Parathyroid adenoma (tissue), 2 donors: Measurements from ENCODE around the gene NOS1AP.

Source experiments
- H2AFZ ChIP-seq: fragments of 300-600 bp; sonication (generic); one replicate; pipeline ENCODE4 v1.7.0; 2017; ENCODE audit warnings: antibody characterized with exemption, mild to moderate bottlenecking
- H3K27ac ChIP-seq: fragments of 300-600 bp; sonication (generic); one replicate; pipeline ENCODE4 v1.7.0; 2017
- H3K27me3 ChIP-seq: fragments of 300-600 bp; sonication (generic); one replicate; pipeline ENCODE4 v1.7.0; 2017; ENCODE audit warnings: low read length; ENCODE audit not compliant: control insufficient read depth, insufficient read depth
- H3K36me3 ChIP-seq: fragments of 300-600 bp; sonication (generic); one replicate; pipeline ENCODE4 v1.7.0; 2017; ENCODE audit warnings: low read length; ENCODE audit not compliant: control insufficient read depth, insufficient read depth
- H3K4me1 ChIP-seq: fragments of 300-600 bp; sonication (generic); one replicate; pipeline ENCODE4 v1.7.0; 2017; ENCODE audit warnings: control low read depth
- H3K4me2 ChIP-seq: fragments of 300-600 bp; sonication (generic); one replicate; pipeline ENCODE4 v1.7.0; 2017; ENCODE audit warnings: low read length
- H3K4me3 ChIP-seq: fragments of 300-600 bp; sonication (generic); one replicate; pipeline ENCODE4 v1.7.0; 2017; ENCODE audit warnings: low read depth, low read length
- H3K79me2 ChIP-seq: fragments of 300-600 bp; sonication (generic); one replicate; pipeline ENCODE4 v1.7.0; 2017; ENCODE audit warnings: control low read depth
- H3K9ac ChIP-seq: fragments of 300-600 bp; sonication (generic); one replicate; pipeline ENCODE4 v1.7.0; 2017; ENCODE audit warnings: mild to moderate bottlenecking
- H3K9me3 ChIP-seq: fragments of 300-600 bp; sonication (generic); one replicate; pipeline ENCODE4 v1.7.0; 2017; ENCODE audit warnings: low read length; ENCODE audit not compliant: control insufficient read depth
- TF ChIP-seq, protein P1 (sequence below): fragments of 300-600 bp; sonication (generic); IDR thresholded peaks from one replicate; pipeline ENCODE4 v1.7.0; 2017; ENCODE audit warnings: antibody characterized with exemption, mild to moderate bottlenecking
- donor health status: primary hyperparathyroidism.

NOS1AP gene

GRCh38 chr1:162222014-162222413 is 152.5 kb downstream of the NOS1AP start:
- peaks cover 3% of the 10 kb centered on the region for H3K4me1 ChIP-seq
- no peak overlapping the region for H3K4me2 ChIP-seq
- no peak overlapping the region for H3K4me3 ChIP-seq
- H3K79me2 ChIP-seq, result no peaks in the 10 kb centered on the region
- H3K9me3 ChIP-seq, result no peaks in the 10 kb centered on the region
- H3K9ac ChIP-seq, result no peak overlapping the region
- no peak overlapping the region for H2AFZ ChIP-seq
- no peaks in the 10 kb centered on the region for H3K27me3 ChIP-seq
- H3K27ac ChIP-seq, result no peak overlapping the region
- TF ChIP-seq, protein P1, sequence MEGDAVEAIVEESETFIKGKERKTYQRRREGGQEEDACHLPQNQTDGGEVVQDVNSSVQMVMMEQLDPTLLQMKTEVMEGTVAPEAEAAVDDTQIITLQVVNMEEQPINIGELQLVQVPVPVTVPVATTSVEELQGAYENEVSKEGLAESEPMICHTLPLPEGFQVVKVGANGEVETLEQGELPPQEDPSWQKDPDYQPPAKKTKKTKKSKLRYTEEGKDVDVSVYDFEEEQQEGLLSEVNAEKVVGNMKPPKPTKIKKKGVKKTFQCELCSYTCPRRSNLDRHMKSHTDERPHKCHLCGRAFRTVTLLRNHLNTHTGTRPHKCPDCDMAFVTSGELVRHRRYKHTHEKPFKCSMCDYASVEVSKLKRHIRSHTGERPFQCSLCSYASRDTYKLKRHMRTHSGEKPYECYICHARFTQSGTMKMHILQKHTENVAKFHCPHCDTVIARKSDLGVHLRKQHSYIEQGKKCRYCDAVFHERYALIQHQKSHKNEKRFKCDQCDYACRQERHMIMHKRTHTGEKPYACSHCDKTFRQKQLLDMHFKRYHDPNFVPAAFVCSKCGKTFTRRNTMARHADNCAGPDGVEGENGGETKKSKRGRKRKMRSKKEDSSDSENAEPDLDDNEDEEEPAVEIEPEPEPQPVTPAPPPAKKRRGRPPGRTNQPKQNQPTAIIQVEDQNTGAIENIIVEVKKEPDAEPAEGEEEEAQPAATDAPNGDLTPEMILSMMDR, result no peak
- H3K36me3 ChIP-seq, result no peaks in the 10 kb centered on the region

DNA sequence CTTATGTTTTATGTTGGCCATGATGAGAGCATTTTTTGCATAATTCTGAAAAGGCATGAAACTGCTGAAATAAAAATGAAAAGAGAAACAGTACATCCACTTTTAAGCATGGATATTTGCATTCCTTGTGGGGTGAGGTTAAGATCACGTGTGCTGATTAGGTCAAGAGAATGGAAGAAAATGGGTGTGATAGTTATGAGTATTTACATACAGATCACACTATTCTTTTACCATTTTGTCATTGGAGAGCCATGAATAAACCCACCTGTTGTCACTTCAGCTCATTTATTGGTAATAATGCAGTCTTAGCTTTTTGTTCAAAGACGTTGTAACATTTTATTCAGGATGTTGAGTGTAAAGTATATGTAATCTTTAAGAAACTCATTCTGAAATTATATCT is 153.2 kb downstream of the NOS1AP start:
- no peaks in the 10 kb centered on the region for H3K9me3 ChIP-seq
- H3K9ac ChIP-seq, result no peak overlapping the region
- H3K79me2 ChIP-seq, result no peaks in the 10 kb centered on the region
- TF ChIP-seq, protein P1, result no peak
- peaks cover 1% of the 10 kb centered on the region for H3K4me1 ChIP-seq
- H3K27ac ChIP-seq, result no peak overlapping the region
- H3K27me3 ChIP-seq, result no peaks in the 10 kb centered on the region
- no peak overlapping the region for H2AFZ ChIP-seq
- H3K4me3 ChIP-seq, result no peak overlapping the region
- no peaks in the 10 kb centered on the region for H3K36me3 ChIP-seq
- no peak overlapping the region for H3K4me2 ChIP-seq

GRCh38 chr1:162223488-162223887 is 154.0 kb downstream of the NOS1AP start:
- H2AFZ ChIP-seq, result no peak overlapping the region
- H3K36me3 ChIP-seq, result no peaks in the 10 kb centered on the region
- H3K9ac ChIP-seq, result no peak overlapping the region
- no peak overlapping the region for H3K4me2 ChIP-seq
- no peaks in the 10 kb centered on the region for H3K27me3 ChIP-seq
- H3K9me3 ChIP-seq, result no peaks in the 10 kb centered on the region
- no peak overlapping the region for H3K4me3 ChIP-seq
- no peak overlapping the region for H3K27ac ChIP-seq
- TF ChIP-seq, protein P1, result no peak
- H3K4me1 ChIP-seq, result no peaks in the 10 kb centered on the region
- H3K79me2 ChIP-seq, result no peaks in the 10 kb centered on the region

DNA sequence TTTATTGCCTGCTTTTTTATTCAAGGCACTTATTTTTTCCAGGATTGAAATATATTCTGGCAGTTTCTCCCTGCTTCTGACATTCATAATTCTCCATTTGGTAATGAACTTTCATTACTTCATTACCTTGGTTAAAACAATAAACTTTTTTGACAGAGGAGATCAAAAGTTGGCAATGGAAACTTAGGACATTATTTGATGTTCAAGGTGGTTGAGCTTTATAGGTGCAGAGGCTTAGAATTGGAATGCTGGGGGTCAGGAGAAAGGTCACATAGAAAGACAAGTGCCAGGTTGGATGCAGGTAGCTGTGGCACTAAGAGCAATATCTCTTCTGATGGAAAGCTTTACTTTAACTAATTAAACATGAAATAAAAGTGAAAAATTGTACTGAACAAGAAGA is 154.8 kb downstream of the NOS1AP start:
- Histone ChIP-seq H3K79me2 (no peaks in the 10 kb centered on the region), H3K27ac (no peak overlapping the region), H3K4me1 (no peaks in the 10 kb centered on the region), H3K4me2 (no peak overlapping the region), H3K36me3 (no peaks in the 10 kb centered on the region), H2AFZ (no peak overlapping the region), H3K27me3 (no peaks in the 10 kb centered on the region), H3K9me3 (no peaks in the 10 kb centered on the region), H3K9ac (no peak overlapping the region), H3K4me3 (no peak overlapping the region)
- TF ChIP-seq, protein P1, result no peak

- no peak overlapping the region for H3K4me2 ChIP-seq
- no peaks in the 10 kb centered on the region for H3K9me3 ChIP-seq
- TF ChIP-seq, protein P1, result no peak
- no peaks in the 10 kb centered on the region for H3K27me3 ChIP-seq
- no peaks in the 10 kb centered on the region for H3K79me2 ChIP-seq
- no peak overlapping the region for H3K4me3 ChIP-seq
- no peak overlapping the region for H2AFZ ChIP-seq
- H3K36me3 ChIP-seq, result no peaks in the 10 kb centered on the region
- no peak overlapping the region for H3K27ac ChIP-seq
- H3K4me1 ChIP-seq, result no peaks in the 10 kb centered on the region
- H3K9ac ChIP-seq, result no peak overlapping the region
Measured at GRCh38 chr1:162228586-162228985, 159.1 kb downstream of the NOS1AP start.
